Gastroesophageal sphincter (tissue), 3 donors: ENCODE results near the gene ATL3.

Experiments
- CTCF ChIP-seq, 4 experiments: fragments of 200-600 bp in 2 of 4; fragments of 450-650 bp in 2 of 4; sonication (generic) in 1 of 4; IDR thresholded peaks; one replicate each; pipeline ENCODE4 v1.5.1; 2017 to 2019; ENCODE audit warnings: antibody characterized with exemption in 4 of 4, mild to moderate bottlenecking in 2 of 4, moderate library complexity in 2 of 4
- EP300 ChIP-seq: sonication (generic); formaldehyde crosslinking; IDR thresholded peaks from one replicate; pipeline ENCODE4 v1.6.1; 2017; ENCODE audit warnings: antibody characterized with exemption, mild to moderate bottlenecking
- POLR2A ChIP-seq, 2 donors: fragments of 450-650 bp; IDR thresholded peaks; one replicate each; pipeline ENCODE4 v1.6.1; 2017; ENCODE audit warnings: antibody characterized with exemption in 2 of 2, mild to moderate bottlenecking in 2 of 2, moderate library complexity in 1 of 2
- POLR2AphosphoS5 ChIP-seq: sonication (generic); formaldehyde crosslinking; IDR thresholded peaks from one replicate; pipeline ENCODE4 v1.6.1; 2017; ENCODE audit warnings: antibody characterized with exemption

GRCh38 chr11:63720611-63721010 is 49.4 kb upstream of the ATL3 start:
- TF ChIP-seq EP300 (no peak), CTCF (IDR thresholded peaks at IDR 0.05) (no peak), POLR2A (IDR thresholded peaks at IDR 0.05) (no peak), POLR2AphosphoS5 (no peak)
